GM18907 (cell line): Measurements from ENCODE around the gene MYOZ2.
"Not testable (repeated sequence)": the region's sequence is repeated elsewhere in the genome, so short reads cannot be mapped to it uniquely, and the experiment has no call there.

ENCODE experiments used
- ATAC-seq: cut with Tn5 transposase; IDR thresholded peaks from one replicate; pipeline ENCODE4 v1.9.1; 2021; ENCODE audit warnings: mild to moderate bottlenecking, moderate library complexity; ENCODE audit not compliant: unreplicated experiment

MYOZ2 gene

GRCh38 chr4:119125931-119126330, 9.7 kb upstream of the MYOZ2 start:
- ATAC-seq: no peak

DNA sequence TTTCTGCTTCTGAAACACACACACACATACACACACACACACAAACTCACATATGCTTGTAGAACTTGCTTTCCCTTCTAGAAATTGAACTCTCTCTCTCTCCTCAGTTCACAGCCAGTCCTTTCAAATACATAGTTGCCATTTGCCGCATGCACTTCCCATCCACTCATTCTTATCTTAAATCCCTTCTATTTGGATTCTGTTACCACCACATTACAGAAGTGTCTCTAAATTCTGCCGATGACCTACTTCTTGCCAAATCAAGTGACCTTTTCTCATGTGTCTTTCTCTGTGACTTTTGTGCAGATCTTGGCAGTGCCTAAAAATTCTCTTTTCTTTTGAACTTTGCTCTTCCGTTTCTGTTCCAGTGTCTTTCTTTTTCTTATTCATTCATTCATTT, 7.5 kb upstream of the MYOZ2 start:
- ATAC-seq: no peak

DNA sequence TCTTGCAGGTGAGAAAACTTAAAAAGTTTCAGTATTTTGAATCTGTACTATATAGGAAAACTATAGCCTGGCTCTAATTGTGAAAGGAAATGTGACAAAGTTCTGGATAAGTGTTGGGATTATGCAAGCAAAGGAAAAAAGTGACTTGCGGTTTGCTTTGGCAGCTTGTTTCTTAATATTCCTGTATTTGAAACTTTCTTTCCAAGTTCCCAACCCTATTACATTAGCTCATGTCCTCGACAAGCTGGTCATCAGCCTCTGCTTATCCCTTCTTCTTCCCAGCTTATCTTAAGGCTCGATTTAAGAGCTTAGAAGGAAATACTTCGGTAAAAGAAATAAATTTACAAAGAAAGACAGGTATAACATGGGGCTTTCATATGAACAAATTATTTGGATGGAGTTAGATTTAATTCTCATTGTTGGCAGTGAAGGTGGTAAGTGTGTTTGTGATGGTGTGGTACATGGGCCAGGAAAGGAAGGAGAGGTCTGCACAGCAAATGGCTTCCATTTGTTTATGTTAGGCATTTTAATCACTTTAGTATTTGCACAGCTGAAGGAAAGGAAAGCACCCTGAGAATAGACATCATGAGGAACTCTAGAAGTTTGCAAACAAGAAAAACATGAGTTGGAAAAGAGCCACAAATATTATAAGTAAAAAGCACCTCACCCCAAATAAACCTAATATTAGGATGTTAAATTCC, 5.1 kb upstream of the MYOZ2 start:
- ATAC-seq: no peak

- ATAC-seq: no peak
These were observed 4.5 kb upstream of the MYOZ2 start for GRCh38 chr4:119131164-119131563.

DNA sequence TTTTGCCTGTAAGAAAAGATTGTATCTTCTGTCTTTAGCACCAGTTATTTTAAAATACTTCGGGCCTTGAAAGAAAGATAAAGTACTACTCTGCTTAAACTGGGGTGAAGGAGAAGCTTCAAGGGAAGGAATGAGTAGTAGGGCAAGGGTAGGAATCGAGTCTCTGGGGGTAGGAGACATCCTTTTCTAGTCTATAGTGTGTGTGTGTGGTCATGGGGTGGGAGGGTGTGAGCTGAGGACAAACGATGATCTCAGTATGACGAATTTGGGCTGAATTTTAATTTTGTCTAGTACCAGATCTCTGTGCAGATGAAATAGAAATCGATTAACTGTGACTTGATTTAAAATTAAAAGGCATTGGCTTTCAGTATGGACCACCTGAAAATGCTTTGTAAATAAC, 3.3 kb upstream of the MYOZ2 start:
- ATAC-seq: no peak

GRCh38 chr4:119136546-119136945, 914 bp downstream of the MYOZ2 start:
- ATAC-seq: no peak

DNA sequence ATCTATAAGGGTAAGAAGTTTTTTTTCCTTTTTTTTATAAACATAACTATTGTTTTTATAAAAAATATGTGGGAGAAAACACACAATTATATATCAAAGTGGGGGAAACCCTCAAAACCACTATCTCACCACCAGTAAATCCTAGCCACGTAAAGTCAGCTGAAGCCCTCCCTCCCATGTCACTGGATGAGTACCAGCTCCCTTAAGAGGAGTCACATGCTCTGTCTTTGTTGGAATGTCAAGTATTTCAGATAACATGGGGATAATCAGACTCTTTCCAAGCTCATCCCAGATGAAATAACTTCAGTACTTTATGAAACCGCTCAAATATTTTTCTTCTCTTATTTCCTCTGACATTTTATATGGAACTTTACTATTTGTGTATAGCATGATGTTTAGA, 2.4 kb downstream of the MYOZ2 start:
- no peak for ATAC-seq

GRCh38 chr4:119139311-119139710, 3.7 kb downstream of the MYOZ2 start:
- ATAC-seq: no peak

GRCh38 chr4:119139822-119140252, 4.2 kb downstream of the MYOZ2 start:
- ATAC-seq: no peak

DNA sequence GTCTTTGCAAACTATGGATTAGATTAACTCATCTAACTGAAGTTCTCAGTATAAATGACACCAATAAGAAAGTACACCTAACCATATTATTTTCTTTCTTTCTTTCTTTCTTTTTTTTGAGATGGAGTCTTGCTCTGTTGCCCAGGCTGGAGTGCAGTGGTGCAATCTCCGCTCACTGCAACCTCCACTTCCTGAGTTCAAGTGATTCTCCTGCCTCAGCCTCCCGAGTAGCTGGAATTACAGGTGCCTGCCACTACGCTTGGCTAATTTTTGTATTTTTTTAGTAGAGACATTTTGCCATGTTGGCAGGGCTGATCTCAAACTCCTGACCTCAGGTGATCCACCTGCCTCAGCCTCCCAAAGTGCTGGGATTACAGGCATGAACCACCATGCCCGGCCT, 5.7 kb downstream of the MYOZ2 start:
- not testable (repeated sequence) for ATAC-seq

DNA sequence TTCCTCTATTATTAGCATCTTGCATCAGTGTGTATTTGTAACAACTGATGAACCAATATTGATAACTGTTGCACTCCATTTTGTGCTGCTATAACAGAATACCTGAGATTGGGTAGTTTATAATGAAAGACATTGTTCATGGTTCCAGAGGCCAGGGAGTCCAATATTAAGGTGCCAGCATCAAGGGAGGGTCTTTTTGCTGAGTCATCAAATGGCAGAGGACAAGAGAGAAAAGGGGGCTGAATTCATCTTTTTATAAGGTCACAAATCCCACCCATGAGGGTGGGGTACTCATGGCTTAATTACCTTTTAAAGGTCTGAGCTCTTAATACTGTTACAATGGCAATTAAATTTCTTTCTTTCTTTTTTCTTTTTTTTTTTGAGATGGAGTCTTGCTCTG, 7.2 kb downstream of the MYOZ2 start:
- ATAC-seq: no peak

DNA sequence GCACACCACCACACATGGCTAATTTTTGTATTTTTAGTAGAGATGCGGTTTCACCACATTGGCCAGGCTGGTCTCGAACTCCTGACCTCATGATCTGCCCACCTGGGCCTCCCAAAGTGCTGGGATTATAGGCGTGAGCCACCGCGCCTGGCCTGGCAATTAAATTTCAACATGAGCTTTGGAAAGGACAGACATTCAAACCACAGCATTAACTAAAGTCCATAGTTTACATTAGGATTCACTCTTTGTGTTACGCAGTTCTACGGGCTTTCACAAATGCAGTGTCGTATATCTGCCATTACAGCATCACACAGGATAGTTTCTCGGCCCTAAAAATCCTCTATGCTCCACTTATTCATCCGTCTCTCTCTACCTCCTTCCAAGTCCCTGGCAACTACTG, 7.7 kb downstream of the MYOZ2 start:
- ATAC-seq: not testable (repeated sequence)

DNA sequence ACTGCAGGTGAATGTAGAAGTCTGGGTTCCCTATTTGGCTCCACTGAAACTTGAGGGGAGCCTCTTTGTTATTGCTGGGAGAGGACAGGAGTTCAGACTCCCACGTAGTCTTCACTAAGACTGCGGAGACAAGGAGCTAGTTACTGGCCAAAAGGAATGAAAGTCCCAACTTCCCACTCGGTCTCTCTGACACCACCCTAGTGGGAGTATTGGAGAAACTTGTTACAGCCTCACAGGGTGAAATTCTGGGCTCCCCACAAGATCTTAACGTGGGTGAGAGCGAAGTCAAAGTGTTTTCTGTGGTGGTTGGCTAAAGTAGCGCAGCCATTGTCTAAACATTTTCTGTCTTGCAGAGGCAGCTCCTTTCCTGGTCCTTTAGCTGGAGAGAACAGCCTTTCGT, 13.5 kb downstream of the MYOZ2 start:
- ATAC-seq: no peak

GRCh38 chr4:119151161-119151560, 15.5 kb downstream of the MYOZ2 start:
- ATAC-seq: no peak

- ATAC-seq: no peak
These were observed 17.1 kb downstream of the MYOZ2 start for GRCh38 chr4:119152741-119153140.

DNA sequence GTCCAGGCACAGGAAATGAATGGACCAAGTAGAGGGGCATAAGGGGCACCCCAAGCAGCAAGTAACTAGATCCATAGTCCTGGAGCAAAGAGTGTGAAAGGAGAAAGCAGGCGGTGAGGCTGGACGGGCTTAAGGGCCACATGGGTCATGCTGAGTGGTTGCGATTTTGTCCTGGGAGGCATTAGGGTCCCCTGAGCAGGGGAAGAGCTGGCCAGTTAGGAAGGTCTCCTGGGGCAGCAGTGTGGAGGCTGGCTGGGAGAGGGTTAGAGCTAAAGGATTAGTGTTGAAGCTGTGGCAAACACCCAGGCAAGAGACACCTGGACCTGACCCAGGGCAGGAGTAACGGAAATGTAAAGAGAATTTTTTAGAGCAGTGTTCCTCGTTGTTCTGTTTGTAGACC, 26.5 kb downstream of the MYOZ2 start:
- no peak for ATAC-seq

DNA sequence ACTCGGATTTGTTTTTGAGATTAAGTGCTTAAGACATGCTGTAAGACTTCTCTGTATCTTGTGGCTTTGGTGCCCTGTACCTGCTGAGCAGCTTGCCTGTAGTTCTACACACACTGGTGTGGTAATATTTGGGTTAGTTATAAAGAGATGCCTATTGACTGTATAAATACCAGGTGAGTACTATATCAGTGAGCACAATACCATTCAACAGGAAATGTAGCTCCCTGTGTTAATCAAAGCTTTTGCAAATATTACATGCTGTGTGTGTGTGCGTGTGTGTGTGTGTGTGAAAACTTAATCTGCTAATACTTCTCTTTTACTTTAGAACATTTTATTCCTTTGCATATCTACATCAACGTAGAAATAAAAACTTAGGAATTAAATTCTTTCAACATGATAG, 30.1 kb downstream of the MYOZ2 start:
- no peak for ATAC-seq

DNA sequence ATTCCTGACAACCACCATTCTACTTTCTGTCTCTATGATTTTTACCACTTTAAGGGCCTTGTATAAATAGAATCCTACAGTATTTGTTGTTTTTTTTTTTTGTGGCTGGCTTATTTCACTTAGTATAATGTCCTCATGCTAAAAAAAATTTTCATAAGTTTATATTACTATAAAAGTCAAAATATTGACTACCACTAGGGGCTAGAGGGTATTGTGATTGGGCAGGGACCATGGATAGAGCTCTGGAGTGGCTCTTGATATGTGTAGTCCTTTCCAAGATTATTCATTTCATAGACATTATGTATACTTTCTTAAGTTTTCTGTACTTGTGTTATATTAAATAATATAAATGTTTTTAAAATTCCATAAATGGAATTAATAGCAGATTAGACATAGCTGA, 34.6 kb downstream of the MYOZ2 start:
- no peak for ATAC-seq

- no peak for ATAC-seq
These were observed 36.6 kb downstream of the MYOZ2 start for GRCh38 chr4:119172223-119172622.

GRCh38 chr4:119173729-119174361, 38.2 kb downstream of the MYOZ2 start:
- not testable (repeated sequence) for ATAC-seq

DNA sequence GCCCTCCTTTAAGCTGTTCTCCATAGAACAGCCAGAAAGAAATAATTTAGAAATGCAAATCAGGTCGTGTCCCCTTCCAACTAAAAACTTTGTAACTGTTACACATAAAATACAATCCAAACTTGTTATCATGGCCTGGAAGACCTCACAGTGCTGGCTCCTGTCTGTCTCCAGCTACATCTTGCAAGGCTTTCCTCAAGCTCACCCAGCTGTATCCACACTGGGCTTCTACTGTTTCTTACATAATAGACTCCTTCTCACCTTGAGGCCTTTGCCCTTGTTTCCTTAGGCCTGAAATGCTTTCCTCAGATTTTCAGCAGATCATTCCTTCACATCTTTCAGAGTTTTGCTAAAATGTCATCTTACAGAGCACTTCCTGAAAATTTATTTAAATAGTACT, 43.4 kb downstream of the MYOZ2 start:
- no peak for ATAC-seq

GRCh38 chr4:119184128-119184527, 48.5 kb downstream of the MYOZ2 start:
- no peak for ATAC-seq

DNA sequence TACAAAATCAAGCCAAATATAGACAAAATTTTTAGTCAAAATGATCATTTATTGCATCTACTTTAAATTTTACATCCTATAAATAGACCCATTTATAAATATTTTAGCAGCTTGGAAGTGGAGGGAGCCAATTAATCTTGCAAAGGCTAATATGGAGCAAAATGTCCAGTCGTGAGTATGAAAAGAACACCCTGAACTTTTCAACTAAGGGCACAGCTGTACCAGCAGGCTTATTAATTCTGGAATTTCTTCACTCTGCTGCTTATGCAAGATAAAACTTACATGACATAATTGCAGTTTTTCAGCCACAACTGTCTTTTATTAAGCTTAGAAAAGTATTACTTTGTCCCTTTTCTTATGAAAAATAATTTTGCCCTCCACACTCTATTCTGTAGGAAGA, 54.0 kb downstream of the MYOZ2 start:
- ATAC-seq: no peak
